ENCODE results near the gene APOM. TPM values are rescaled to one million over a fixed set of nuclear protein-coding genes. Genes with fewer than 3 reads are reported as not detected.

The APOM gene
- total and polyA plus RNA-seq, 4 donors, result 89.8 to 587 (median 173) TPM

DNA sequence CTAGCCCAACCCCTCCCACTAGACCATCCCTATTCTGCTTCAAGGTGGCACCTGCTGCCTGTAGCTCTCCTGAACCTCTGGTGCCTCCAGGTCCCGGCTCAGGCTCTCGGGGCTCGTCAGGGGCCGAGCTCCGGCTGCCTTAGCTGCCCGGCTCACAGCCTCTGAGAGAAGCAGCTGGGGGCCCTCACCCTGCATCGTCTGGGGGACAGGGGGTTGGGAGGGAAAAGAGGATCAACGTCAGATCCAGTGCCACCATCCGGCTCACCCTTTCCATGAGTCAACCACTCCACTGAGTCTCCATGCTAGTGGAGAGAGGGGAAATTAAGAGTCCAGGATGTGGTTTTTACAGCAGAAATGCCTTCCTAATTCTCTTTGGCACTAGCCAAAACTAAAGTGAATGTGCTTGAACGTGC is 16.2 kb upstream of the APOM start:
- DNase-seq (ENCODE audit: low spot score), result no peak
- TF ChIP-seq FOXA2 (IDR thresholded peaks at IDR 0.05), result no peak
- TF ChIP-seq, protein P1, sequence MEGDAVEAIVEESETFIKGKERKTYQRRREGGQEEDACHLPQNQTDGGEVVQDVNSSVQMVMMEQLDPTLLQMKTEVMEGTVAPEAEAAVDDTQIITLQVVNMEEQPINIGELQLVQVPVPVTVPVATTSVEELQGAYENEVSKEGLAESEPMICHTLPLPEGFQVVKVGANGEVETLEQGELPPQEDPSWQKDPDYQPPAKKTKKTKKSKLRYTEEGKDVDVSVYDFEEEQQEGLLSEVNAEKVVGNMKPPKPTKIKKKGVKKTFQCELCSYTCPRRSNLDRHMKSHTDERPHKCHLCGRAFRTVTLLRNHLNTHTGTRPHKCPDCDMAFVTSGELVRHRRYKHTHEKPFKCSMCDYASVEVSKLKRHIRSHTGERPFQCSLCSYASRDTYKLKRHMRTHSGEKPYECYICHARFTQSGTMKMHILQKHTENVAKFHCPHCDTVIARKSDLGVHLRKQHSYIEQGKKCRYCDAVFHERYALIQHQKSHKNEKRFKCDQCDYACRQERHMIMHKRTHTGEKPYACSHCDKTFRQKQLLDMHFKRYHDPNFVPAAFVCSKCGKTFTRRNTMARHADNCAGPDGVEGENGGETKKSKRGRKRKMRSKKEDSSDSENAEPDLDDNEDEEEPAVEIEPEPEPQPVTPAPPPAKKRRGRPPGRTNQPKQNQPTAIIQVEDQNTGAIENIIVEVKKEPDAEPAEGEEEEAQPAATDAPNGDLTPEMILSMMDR (IDR thresholded peaks at IDR 0.05; ENCODE audit: low read depth, low read length, missing input control), result no peak
- H3K27me3 ChIP-seq (ENCODE audit: control insufficient read depth in 4 of 4, insufficient read depth in 4 of 4, low read length in 3 of 4), result no peaks in the 10 kb centered on the region
- WGBS, result 92% methylated on average over 10 of the region's 10 CpGs
- peaks cover 0 to 27% (median 22%) of the 10 kb centered on the region in 4 donors for H3K4me1 ChIP-seq (ENCODE audit: control insufficient read depth in 4 of 4, insufficient read depth in 4 of 4, low read length in 3 of 4)
- peaks cover 36 to 87% (median 60%) of the 10 kb centered on the region in 4 donors for H3K36me3 ChIP-seq (ENCODE audit: control insufficient read depth in 4 of 4, insufficient read depth in 3 of 4, low read depth in 1 of 4, low read length in 3 of 4)
- H3K27ac ChIP-seq (ENCODE audit: low read depth in 1 of 2, low read length in 2 of 2), result no peak overlapping the region
- no peaks in the 10 kb centered on the region for H3K9me3 ChIP-seq (ENCODE audit: control insufficient read depth in 4 of 4, low read length in 3 of 4)
- no peak overlapping the region for H3K4me3 ChIP-seq (ENCODE audit: low read depth in 1 of 3, low read length in 3 of 3)
- no peak overlapping the region for H3K9ac ChIP-seq (ENCODE audit: low read depth in 1 of 2, low read length in 2 of 2)

DNA sequence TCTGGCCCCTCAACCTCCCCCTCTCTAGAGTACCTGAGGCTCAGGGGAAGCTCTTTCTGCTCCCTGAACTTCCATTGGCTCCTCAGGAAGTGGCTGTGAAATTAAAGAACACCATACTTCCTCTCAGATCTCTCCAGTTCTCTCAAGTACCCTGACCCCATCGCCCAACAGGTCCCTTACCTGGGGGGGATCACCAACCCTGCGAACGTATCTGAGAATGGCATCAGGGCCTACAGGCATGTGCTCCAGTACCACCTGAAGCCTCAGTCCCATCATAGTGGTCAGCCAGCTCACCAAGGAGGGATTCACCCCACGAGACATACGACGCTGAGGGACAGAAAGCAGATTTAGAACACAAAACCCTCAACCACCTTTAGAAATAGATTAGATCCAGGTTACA is 15.1 kb upstream of the APOM start:
- H3K9me3 ChIP-seq (ENCODE audit: control insufficient read depth in 4 of 4, low read length in 3 of 4), result no peaks in the 10 kb centered on the region
- WGBS, result 98% methylated on average over 6 of the region's 6 CpGs
- H3K36me3 ChIP-seq (ENCODE audit: control insufficient read depth in 4 of 4, insufficient read depth in 3 of 4, low read depth in 1 of 4, low read length in 3 of 4), result peaks cover 34 to 89% (median 64%) of the 10 kb centered on the region in 4 donors
- no peaks in the 10 kb centered on the region for H3K27me3 ChIP-seq (ENCODE audit: control insufficient read depth in 4 of 4, insufficient read depth in 4 of 4, low read length in 3 of 4)
- no peak overlapping the region for H3K27ac ChIP-seq (ENCODE audit: low read depth in 1 of 2, low read length in 2 of 2)
- H3K4me3 ChIP-seq (ENCODE audit: low read depth in 1 of 3, low read length in 3 of 3), result no peak overlapping the region
- DNase-seq (ENCODE audit: low spot score), result no peak
- no peak for TF ChIP-seq YY1 (IDR thresholded peaks at IDR 0.05)
- TF ChIP-seq GABPA (IDR thresholded peaks at IDR 0.05 in 1 of 2, conservative IDR thresholded peaks at IDR 0.05 in 1 of 2), result no peak
- TF ChIP-seq, protein P2, sequence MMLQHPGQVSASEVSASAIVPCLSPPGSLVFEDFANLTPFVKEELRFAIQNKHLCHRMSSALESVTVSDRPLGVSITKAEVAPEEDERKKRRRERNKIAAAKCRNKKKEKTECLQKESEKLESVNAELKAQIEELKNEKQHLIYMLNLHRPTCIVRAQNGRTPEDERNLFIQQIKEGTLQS (IDR thresholded peaks at IDR 0.05), result no peak
- no peak for TF ChIP-seq JUND (IDR thresholded peaks at IDR 0.05)
- no peak for TF ChIP-seq FOXA2 (IDR thresholded peaks at IDR 0.05)
- no peak for TF ChIP-seq RXRA (IDR thresholded peaks at IDR 0.05)
- TF ChIP-seq HNF4A (conservative IDR thresholded peaks at IDR 0.05), result no peak
- TF ChIP-seq EGR1 (IDR thresholded peaks at IDR 0.05; ENCODE audit: low read depth in 2 of 2), result no peak
- TF ChIP-seq, protein P3, sequence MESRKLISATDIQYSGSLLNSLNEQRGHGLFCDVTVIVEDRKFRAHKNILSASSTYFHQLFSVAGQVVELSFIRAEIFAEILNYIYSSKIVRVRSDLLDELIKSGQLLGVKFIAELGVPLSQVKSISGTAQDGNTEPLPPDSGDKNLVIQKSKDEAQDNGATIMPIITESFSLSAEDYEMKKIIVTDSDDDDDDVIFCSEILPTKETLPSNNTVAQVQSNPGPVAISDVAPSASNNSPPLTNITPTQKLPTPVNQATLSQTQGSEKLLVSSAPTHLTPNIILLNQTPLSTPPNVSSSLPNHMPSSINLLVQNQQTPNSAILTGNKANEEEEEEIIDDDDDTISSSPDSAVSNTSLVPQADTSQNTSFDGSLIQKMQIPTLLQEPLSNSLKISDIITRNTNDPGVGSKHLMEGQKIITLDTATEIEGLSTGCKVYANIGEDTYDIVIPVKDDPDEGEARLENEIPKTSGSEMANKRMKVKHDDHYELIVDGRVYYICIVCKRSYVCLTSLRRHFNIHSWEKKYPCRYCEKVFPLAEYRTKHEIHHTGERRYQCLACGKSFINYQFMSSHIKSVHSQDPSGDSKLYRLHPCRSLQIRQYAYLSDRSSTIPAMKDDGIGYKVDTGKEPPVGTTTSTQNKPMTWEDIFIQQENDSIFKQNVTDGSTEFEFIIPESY (IDR thresholded peaks at IDR 0.05), result no peak
- no peak for TF ChIP-seq FOXA1 (IDR thresholded peaks at IDR 0.05)
- TF ChIP-seq, protein P4, sequence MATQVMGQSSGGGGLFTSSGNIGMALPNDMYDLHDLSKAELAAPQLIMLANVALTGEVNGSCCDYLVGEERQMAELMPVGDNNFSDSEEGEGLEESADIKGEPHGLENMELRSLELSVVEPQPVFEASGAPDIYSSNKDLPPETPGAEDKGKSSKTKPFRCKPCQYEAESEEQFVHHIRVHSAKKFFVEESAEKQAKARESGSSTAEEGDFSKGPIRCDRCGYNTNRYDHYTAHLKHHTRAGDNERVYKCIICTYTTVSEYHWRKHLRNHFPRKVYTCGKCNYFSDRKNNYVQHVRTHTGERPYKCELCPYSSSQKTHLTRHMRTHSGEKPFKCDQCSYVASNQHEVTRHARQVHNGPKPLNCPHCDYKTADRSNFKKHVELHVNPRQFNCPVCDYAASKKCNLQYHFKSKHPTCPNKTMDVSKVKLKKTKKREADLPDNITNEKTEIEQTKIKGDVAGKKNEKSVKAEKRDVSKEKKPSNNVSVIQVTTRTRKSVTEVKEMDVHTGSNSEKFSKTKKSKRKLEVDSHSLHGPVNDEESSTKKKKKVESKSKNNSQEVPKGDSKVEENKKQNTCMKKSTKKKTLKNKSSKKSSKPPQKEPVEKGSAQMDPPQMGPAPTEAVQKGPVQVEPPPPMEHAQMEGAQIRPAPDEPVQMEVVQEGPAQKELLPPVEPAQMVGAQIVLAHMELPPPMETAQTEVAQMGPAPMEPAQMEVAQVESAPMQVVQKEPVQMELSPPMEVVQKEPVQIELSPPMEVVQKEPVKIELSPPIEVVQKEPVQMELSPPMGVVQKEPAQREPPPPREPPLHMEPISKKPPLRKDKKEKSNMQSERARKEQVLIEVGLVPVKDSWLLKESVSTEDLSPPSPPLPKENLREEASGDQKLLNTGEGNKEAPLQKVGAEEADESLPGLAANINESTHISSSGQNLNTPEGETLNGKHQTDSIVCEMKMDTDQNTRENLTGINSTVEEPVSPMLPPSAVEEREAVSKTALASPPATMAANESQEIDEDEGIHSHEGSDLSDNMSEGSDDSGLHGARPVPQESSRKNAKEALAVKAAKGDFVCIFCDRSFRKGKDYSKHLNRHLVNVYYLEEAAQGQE (IDR thresholded peaks at IDR 0.05), result no peak
- TF ChIP-seq, protein P5, sequence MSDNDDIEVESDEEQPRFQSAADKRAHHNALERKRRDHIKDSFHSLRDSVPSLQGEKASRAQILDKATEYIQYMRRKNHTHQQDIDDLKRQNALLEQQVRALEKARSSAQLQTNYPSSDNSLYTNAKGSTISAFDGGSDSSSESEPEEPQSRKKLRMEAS (IDR thresholded peaks at IDR 0.05), result no peak
- TF ChIP-seq HNF4G (IDR thresholded peaks at IDR 0.05), result no peak
- TF ChIP-seq RAD21 (IDR thresholded peaks at IDR 0.05), result no peak
- TF ChIP-seq SP1 (IDR thresholded peaks at IDR 0.05), result no peak
- TF ChIP-seq, protein P1 (IDR thresholded peaks at IDR 0.05; ENCODE audit: low read depth, low read length, missing input control), result no peak
- peaks cover 0 to 25% (median 19%) of the 10 kb centered on the region in 4 donors for H3K4me1 ChIP-seq (ENCODE audit: control insufficient read depth in 4 of 4, insufficient read depth in 4 of 4, low read length in 3 of 4)
- H3K9ac ChIP-seq (ENCODE audit: low read depth in 1 of 2, low read length in 2 of 2), result no peak overlapping the region

Measured in liver (tissue), 9 donors.